ENCODE results near the gene PACSIN1.

Gene PACSIN1

DNA sequence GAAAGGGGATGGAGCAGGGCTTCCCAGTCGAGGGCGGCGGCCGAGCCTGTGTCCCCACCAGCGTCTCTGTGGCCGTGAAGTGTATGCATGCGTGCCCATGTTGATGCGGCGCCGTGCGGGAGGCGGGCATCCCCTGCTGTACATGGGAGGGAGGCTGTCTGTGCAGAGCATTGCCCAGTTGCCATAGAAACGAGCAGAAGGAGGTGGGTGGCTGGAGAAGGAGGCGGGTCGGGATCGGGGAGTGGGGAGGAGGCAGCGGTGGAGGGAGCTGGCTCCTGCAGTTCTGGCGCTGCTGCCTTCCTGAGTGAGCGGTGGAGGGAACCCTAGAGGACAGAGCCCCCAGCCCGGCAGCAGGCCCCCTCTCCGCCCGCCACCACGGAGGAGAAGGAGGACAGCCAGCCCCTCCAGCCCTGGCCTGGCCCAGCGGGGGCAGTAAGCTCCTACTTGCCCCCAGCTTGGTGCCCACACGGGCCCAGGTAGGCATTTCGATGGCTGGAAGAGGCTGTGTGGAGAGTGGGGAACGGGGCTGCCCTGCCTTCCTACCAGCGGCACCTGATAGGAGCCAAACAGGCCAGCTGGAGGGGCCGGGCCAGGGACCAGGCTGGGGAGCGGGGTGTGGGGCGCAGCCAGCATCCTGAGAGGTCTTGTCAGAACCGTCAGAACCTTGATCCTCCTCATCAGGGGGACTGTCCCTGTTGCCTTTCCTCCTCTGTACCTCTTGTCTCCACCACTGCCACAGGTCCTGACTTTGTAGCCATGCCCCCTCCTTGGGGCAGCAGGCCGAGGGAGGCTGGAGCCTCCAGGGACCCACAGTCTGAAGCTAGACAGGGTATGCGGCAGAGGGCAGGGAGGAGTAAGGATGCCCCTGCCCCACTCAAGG lies 49.0 kb downstream of the PACSIN1 start:
- no peak for DNase-seq (ENCODE audit: low read depth)

DNA sequence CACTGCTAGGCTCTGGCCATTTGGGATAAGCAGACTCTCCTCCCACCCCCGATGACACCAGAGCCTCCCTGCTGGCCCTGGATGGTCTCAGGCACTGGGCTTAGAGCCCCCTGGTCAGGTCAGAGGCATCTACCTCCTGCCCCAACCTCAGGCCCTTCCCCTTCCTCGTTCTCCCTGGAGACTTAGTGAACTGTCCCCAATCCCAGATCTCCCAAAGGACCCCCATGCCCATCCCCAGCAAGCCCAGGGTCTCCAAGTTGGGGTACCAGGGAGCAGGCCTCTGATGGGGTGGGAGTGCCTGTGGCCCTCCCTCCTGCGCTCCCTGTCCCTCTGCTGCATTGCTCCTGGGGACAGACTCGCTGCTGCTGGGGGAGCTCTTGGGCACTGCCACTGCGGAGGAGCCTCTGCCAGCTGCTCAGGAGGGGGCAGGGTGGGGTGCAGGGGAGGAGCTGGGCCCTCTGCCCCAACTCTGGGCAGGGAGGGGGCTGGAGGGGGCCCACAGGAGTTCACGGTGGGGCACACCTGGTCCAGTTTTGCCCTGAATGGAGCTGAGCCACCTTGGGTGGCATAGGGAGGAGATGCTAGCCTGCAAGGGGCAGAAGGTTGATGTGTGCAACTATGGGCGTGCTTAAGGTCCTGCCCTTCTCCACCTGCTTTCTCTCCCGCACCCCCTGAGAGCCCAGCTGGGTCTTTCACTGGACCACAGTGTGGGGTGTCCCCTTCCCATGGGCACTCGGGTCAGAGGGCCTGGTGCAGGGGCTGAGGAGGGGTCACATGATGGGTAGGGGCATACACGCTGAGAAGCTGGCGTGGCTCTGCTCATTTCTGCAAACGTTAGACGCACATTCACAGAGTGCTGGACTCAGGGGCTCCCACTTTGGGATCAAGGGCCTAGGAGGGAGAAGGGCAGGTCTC lies 49.9 kb downstream of the PACSIN1 start:
- DNase-seq (ENCODE audit: low read depth): no peak

DNA sequence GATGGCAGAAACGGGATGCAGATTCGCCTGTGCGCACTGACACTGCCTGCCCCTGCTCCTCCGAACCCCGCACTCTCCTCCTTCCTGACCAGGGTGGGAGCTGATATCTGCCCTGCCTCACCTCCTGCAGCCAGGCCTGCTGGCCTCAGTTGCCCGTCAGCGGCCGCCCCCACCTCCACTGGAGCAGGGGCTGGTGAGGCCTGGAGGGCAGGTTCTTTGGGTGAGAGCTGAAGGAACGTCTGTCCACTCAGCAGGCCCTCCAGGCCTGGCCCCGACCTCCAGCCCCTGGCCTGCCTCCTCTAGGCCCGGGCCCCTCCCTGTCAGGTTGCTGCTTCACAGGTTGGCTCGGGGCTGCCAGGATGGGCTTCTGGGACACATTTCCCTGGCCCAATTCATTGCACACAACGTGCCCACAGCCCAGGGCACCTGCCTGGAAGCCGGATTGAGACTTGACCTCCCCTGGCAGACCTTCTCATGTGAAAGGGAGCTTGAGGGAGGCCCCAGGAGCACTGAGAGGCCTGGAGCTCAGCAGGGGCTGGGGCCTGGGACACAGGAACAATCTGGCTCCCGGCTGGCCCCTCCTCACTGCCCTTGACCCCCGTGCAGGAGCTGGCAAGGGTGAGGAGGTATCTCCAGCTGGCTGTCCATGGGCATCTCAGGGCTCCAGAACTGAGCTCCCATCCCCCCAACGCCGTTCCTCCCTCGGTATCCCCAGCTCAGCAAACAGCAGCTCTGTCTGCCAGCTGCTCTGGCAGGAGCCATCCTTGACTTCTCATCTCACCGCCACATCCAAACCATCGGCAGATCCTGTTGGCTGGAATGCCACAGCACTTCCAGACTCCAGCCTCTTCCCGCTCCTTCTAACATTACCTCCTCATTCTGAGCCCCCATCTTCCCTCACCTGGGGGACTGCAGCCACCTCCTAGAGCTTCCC lies 50.8 kb downstream of the PACSIN1 start:
- no peak for DNase-seq (ENCODE audit: low read depth)

DNA sequence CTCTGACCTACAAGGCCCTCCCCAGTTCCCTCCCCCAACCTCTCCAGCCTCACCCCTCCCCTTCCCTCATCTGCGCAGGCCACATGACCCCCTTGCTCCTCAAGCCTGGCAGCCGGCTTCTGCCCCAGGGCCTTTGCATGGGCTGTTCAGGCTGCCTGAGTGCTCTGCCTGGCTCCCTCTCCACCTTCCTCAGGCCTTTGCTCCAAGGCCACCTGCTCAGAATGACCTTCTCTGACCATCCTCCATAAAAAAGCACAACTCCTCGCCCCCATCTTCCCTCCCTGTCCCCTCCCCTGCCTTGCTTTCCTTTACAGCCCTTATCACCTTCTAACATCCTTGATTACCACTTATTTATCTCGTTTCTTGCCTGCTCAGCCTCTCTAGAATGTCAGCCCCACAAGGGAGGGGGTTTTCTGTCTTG lies 51.6 kb downstream of the PACSIN1 start:
- DNase-seq (ENCODE audit: low read depth): no peak

DNA sequence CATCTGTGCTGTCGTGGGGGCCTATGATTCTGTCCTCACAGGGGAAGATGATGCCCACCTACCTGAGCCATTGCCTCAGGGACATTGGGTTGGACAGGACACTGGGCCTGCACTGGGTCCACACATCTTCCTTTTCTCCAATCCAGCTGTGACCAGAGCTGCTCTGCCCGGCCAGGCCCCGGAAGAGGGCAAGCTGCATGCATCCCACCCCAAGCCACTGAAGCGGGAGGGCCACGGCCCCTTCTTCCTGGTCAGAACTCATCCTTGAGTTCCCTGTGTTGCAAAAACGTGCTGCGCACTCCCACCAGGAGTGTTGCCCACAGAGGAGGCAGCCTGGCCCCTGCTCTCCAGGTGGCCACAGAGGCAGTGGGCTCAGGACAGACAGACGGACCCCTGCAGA lies 52.1 kb downstream of the PACSIN1 start:
- no peak for DNase-seq (ENCODE audit: low read depth)

DNA sequence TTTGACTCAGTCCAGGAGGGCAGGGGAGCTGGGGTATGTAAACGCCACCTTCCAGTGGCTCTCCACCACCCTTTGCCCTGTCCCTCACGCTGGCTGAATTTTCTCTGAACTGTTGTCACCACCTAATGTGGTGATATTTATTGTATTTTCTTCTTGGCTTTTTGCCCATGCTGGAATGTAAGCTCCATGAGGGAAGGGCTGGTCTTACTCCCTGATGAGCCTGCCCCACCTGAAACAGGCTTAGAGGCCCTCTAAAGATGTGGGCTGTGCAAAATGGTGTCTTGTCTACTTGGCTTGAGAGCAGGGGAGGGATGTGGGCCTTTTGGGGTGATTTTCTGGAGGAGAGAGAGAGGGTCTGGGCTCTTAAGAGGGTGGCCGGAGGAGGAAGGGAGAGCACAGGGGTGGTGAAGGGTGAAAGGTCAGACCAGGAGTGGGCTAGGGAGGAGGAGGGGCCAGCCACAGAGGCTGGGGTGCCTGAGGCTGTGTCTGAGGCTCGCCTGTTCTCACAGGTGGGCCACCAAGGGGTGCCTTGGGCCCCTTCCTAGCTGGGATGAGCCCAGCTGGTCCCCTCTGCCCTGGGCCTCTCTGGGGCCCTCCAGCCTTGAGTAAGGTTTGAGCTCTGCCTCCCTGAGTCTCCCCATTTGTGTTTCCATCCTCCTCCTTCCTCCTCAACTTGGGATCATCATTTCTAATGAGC lies 52.9 kb downstream of the PACSIN1 start:
- no peak for DNase-seq (ENCODE audit: low read depth)

DNA sequence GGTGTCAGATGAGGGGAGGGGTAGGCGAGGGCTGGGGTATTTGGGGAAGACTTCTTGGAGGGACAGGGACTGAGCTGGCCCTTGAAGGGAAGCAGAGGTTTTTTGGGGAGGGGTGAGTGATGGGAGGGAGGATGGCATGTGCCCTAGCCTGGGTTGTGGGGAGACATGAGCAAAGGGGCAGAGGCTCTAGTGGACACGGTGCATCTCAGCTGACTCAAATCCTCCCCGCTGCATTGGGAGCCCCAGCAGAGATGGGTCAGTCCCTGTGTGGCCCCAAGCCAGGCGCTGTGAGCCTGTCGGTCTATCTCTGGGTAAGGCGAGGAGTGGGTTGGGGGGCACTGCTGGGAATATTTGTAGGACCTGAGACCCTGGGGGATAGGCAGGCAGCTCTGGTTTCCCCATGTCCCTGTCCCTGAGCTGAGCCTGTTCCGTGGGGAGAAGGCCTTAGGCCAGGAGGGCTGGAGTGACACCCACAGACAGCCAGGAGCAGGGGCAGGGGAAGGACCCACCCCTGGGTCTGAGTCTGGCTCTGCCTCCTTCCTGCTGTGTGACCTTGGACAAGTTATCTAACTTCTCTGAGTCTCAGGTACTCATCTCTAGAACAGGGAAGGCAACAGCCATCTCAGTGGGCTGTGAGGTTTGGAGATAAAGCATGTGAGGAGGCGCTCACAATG lies 54.2 kb downstream of the PACSIN1 start:
- no peak for DNase-seq (ENCODE audit: low read depth)

DNA sequence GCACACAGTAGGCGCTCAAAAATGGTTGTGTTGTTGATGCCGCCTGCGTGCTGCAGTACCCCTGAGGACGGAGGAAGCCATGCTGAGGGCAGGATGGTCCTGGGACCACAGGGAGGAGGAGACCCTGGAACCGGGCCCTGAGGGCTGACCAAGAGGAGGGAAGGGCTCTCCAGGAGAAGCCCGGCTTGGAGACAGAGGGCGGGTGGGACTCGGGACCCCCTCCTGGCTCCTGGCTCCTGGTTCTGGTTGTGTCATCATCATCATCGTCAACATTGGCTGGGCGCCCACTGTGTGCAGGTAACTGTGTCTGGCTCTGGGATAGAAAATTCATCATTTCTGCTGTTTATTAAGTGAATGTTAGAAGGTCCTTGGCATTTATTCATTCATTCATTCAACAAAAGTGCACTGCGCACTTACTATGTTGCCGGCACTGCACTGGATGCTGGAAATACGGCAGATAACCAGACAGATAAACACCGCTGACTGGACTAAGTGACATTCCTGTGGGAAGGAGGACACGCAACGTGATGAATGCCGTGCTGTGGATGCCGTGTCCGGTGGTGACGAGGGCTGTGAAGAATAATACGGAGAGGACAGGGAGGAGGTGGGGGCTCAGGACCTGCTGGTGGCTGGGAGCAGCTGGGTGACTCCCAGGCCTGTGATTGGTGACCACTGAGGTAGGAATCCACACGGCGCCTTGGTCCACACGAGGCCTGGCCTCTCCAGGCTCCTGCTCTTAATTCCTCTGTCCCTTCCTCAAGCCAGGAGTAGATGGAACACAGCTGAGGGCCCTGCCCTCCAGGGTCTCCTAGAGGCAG lies 55.0 kb downstream of the PACSIN1 start:
- no peak for DNase-seq (ENCODE audit: low read depth)

DNA sequence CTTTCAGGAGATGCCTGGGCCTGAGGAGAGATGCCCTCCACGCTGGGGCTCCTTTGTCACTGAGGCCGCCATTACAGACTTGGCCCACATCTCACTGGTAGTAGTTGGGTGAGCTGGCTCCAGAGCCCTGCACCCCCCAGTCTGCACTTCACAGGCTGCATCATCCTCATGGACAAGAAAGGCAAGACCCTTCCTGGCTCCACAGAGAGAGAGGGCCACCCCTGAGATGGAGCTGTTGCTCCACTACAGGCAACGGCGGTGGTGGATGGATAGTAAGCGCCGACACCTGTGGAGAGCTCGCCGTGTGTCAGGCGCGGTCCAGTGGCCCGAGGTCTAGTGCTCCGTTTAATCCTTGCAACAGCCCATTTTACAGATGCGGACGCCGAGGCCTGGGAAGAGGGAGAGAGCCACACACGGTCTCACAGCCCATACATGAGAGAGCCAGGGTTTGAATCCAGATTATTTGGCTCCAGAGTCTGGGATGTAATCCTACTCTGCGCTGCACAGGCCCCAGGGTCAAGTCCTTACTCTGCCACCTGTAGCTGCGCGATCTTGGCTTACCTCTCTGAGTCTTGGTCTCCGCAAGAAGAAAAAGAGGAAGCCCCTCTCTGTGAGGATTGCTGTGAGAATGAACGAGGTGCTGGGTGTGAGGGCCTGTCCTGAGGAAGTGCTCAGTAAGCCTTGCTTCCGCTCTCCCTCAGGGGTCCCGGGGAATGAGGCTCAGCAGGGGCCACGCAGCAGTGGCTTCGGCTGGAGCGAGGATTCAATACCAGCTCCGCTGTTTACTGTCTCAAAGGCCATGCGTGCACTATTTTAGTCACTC lies 55.8 kb downstream of the PACSIN1 start:
- no peak for DNase-seq (ENCODE audit: low read depth)

DNA sequence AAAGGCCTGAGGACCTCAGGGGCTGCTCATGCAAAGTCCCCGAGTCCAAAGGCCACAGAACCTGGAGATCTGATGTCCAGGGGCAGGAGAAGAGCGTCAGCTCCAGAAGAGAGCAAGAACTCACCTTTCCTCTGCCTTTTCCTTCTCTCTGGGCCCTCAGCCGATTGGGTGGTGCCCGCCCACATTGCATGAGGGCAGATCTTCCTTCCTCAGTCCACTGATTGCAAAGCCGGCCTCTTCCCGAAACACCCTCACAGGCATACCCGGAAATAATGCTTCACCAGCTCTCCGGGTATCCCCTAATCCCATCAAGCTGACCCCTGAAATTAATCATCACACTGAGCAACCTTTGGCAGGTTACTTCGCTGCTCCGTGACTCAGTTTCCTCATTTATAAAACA lies 56.9 kb downstream of the PACSIN1 start:
- no peak for DNase-seq (ENCODE audit: low read depth)

DNA sequence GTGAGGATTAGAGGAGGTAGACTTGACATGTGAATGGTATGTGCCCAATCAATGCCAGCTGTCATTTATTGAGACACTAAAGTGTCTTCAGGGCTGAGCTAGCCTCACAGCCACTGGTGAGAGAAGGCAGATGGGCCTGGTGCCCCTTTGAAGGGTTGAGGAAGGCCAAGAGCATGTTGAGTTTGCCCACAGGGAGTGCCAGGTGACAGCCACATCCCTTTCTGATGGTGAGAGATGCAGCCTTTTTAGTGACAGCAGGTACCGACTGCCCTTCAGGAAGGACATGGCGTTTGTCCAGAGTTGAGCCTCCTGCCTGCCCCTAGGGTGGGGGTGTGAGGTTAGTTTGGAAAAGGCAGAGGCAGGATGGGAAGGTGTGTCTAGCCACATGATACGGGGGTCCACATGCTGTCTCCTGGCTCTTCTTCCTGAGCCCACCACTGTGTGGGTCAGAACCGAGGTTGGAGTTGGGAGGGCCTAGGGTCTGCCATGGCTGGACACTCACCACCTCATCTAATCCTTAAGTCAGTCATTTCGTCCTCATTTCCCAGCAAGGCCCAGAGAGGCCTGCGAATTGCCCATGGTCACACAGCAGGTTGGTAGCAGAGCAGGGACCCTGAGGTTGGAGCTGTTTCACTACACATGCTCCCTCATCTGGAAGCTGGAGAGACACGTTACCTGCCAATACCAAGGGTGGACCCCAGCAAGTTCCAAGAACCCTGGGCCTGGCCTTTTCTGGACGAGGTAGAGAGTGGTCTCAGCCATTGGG lies 57.7 kb downstream of the PACSIN1 start:
- no peak for DNase-seq (ENCODE audit: low read depth)

DNA sequence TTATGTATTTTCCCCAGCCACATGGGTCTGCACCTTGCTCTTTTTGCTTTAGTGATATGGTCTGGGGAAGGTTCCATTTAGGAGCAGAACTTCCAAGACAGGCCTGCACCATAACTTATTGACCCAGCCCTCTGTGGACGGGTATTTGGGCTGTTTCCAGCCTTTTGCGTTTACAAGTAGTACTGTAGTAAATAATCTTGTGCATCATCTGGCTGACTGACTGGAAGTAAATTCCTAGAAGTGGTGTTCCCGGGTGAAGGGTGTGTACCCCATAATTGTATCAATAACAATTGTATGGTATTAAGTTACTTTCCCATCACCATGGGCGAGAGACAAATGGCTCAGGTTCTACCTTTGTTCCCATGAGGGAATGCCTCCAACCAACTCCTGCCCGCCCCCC lies 58.6 kb downstream of the PACSIN1 start:
- no peak for DNase-seq (ENCODE audit: low read depth)

DNA sequence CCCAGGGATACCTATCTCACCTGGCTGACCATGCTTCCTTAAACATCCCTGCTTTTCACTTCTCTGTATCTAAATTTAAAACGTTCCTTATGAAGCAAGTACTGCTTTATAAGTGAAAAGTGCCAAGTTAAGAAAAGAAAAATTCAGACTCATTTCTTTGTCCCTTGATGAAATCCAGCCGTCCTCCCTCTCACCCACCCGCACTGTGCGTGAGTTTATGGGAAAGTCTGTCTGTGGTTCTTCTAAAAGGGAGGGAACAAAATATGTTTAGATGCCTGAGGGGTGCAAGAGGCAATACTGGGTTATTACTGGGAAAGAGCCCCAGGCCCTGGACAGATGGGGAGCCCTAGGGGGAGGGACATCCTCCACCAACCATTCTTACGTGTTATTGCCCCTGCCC lies 59.1 kb downstream of the PACSIN1 start:
- DNase-seq (ENCODE audit: low read depth): no peak

DNA sequence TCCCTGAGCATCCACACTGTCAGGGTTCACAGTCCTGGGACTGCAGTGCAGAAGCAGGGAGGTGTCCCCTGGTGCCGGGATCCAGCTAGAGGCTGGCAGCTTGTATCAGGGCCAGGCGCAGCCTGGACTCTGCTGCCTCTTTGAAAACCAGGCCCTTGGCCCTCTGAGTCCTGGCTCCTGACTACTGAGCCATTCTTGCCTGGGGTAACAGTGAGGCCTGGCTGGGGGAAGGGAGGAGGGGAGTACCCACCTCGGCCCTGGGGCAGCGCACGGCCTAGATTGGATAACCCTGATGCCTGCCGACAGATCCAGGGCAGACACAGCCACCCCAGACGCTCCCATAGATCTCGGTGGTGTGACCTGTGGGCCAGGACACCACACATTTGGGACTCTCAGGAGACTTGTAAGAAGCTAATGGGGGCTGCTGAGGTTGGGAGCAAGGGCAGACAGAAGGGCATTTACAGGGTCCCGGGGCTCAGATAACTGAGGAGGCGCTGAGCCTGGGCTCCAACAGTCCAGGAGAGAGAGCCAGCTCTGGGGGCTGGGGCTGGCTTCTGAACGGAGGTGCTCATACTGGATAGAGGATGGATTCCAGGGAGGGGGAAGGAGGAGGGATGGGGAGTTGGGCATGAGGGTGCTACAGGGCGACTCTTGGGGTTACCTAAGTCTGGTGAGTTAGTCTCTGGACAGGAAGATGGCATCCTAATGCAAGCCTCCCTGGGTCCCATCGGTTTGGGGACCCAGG lies 59.7 kb downstream of the PACSIN1 start:
- DNase-seq (ENCODE audit: low read depth): no peak

DNA sequence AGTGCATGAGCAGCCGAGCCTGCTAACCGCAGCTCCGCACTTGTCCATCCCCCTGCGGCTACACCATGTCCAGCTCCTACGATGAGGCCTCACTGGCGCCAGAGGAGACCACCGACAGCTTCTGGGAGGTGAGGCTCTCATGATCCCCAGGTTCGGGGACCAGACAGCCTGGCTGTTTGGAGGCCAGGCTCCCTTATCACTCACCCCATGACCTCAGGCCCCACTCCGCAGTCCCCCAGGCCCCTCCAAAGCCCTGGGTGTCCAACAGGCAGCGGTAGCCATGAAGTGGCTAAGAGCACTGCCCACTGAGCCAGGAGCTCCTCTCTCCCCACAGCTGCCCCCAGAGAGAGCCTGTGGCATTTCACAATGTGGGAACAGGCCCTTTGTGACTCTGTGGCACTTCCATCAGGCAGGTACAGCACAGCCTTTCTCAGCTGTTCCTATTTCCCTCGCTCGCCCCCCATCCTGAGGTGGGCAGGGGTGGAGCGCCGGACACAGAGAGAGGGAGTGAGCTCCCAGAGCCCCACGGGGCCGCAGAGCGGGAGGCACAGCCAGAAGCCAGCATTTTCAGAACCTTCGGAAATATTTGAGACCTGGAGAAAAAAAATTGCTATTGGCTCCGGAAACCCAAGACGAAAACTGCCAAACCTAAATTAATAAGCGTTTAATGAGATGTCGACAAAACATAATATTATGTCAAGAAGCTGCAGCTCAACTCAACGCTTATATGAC lies 60.5 kb downstream of the PACSIN1 start:
- no peak for DNase-seq (ENCODE audit: low read depth)

DNA sequence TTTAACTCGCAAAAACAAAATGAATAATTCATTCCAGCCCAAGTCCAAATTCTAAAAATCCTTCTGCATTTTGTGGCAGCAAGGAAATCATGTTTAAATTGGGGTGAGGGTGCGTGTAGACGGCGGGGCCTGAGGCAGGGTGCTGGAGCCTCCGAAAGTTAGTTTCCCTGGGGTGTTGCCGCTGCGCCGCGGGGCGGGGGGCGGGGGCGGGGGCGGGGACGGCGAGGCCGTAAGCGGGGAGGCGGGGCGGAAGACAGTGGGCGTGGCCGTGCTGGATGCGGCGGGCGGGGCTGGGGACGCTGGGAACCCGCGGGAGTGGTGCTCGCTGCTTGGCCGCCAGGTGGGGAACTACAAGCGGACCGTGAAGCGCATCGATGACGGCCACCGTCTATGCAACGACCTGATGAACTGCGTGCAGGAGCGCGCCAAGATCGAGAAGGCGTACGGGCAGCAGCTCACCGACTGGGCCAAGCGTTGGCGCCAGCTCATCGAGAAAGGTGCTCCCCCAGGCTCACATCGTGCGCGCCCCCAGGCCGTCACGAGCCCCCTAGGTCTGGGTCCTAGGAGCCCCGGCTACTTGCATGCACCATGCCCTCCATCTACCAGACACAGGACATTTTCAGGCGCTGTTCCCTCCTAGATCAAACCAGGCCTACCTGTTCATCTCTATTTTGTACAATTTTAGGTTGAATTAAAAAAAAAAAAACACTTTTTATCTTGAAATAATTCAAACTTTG lies 61.3 kb downstream of the PACSIN1 start:
- DNase-seq (ENCODE audit: low read depth): peak; percentile 94

Measured in stimulated activated CD4-positive, alpha-beta T cell treated with anti-CD3 and anti-CD28 coated beads, Interleukin-2, amount 100 ng/mL, for 4 hours (primary cell).